HEK293 (cell line): Measurements from ENCODE around the gene CKLF.

ENCODE experiments used
- CTCF ChIA-PET: fragments of 350-600 bp; formaldehyde crosslinking; extraction: SDS; loops from one replicate; lab custom pipeline; 2021; ENCODE audit warnings: antibody characterized with exemption; lab: Yijun Ruan, JAX
- POLR2A ChIA-PET: fragments of 300-600 bp; formaldehyde crosslinking; extraction: SDS; loops from one replicate; lab custom pipeline; 2020; ENCODE audit warnings: antibody characterized with exemption, inconsistent platforms; lab: Yijun Ruan, JAX
- H3K27ac ChIP-seq: fragments of 200-500 bp; sonication (Bioruptor generic); 2 replicates; pipeline ENCODE4 v1.5.1; 2014; ENCODE audit warnings: low read depth, low read length, control low read depth, inconsistent platforms; ENCODE audit errors: extremely low read depth
- H3K36me3 ChIP-seq, 2 experiments: fragments of 200-500 bp in 1 of 2; sonication (Bioruptor generic) in 1 of 2; 1 replicate in 1 of 2; 2 replicates in 1 of 2; pipeline ENCODE4 v1.5.1; 2014 to 2017; ENCODE audit warnings: inconsistent platforms in 2 of 2, low read length in 2 of 2; ENCODE audit not compliant: control insufficient read depth in 2 of 2, insufficient read depth in 1 of 2
- H3K4me1 ChIP-seq: fragments of 200-500 bp; sonication (Bioruptor generic); 2 replicates; pipeline ENCODE4 v1.5.1; 2014; ENCODE audit warnings: mild to moderate bottlenecking, low read length, inconsistent platforms; ENCODE audit not compliant: control insufficient read depth, insufficient read depth
- H3K4me3 ChIP-seq: 2 replicates; pipeline ENCODE4 v1.5.1; 2011; ENCODE audit warnings: low read depth, mild to moderate bottlenecking, control low read depth, low read length, moderate library complexity
- H3K9me3 ChIP-seq: fragments of 200-500 bp; sonication (Bioruptor generic); 2 replicates; pipeline ENCODE4 v1.5.1; 2014; ENCODE audit warnings: low read depth, low read length, inconsistent platforms; ENCODE audit not compliant: control insufficient read depth, insufficient read depth
- ELK4 ChIP-seq: IDR thresholded peaks from 2 replicates; pipeline ENCODE4 v1.6.1; 2011; ENCODE audit warnings: mild to moderate bottlenecking, low read depth, low read length, borderline replicate concordance
- PRDM1 ChIP-seq: fragments of 450-650 bp; formaldehyde crosslinking; IDR thresholded peaks from 2 replicates; pipeline ENCODE4; 2016; ENCODE audit warnings: missing biosample characterization, missing genetic modification characterization
- SCRT1 ChIP-seq: fragments of 450-650 bp; formaldehyde crosslinking; IDR thresholded peaks from 2 replicates; pipeline ENCODE4 v1.5.1; 2016; ENCODE audit warnings: missing biosample characterization, missing genetic modification characterization, borderline replicate concordance
- SP2 ChIP-seq: fragments of 450-650 bp; formaldehyde crosslinking; IDR thresholded peaks from 2 replicates; pipeline ENCODE4 v1.5.1; 2016; ENCODE audit warnings: missing biosample characterization, missing genetic modification characterization
- TRIM28 ChIP-seq: IDR thresholded peaks from 2 replicates; pipeline ENCODE4 v1.6.1; 2011; ENCODE audit warnings: low read length, control low read depth, borderline replicate concordance
- ZNF10 ChIP-seq: fragments of 450-650 bp; formaldehyde crosslinking; IDR thresholded peaks from 2 replicates; pipeline ENCODE4 v1.5.1; 2017; ENCODE audit warnings: missing biosample characterization, missing genetic modification characterization
- ZNF114 ChIP-seq: fragments of 450-650 bp; formaldehyde crosslinking; IDR thresholded peaks from 2 replicates; pipeline ENCODE4 v1.5.0; 2017; ENCODE audit warnings: missing biosample characterization, missing genetic modification characterization
- ZNF280D ChIP-seq: fragments of 450-650 bp; formaldehyde crosslinking; IDR thresholded peaks from 2 replicates; pipeline ENCODE4 v1.5.1; 2016; ENCODE audit warnings: missing biosample characterization, missing genetic modification characterization
- ZNF366 ChIP-seq: fragments of 450-650 bp; formaldehyde crosslinking; conservative IDR thresholded peaks from 2 replicates; pipeline ENCODE4 v1.5.1; 2016; ENCODE audit warnings: missing biosample characterization, missing genetic modification characterization
- ZNF549 ChIP-seq: fragments of 450-650 bp; IDR thresholded peaks from 2 replicates; pipeline ENCODE4 v1.5.1; 2018; ENCODE audit warnings: missing biosample characterization, missing genetic modification characterization, mild to moderate bottlenecking, inconsistent platforms, moderate library complexity
- ZNF560 ChIP-seq: fragments of 450-650 bp; formaldehyde crosslinking; IDR thresholded peaks from 2 replicates; pipeline ENCODE4 v1.5.1; 2017; ENCODE audit warnings: missing biosample characterization, missing genetic modification characterization, borderline replicate concordance
- ZNF660 ChIP-seq: fragments of 450-650 bp; IDR thresholded peaks from 2 replicates; pipeline ENCODE4 v1.5.1; 2018; ENCODE audit warnings: missing biosample characterization, mild to moderate bottlenecking, missing genetic modification characterization
- ZNF777 ChIP-seq: fragments of 450-650 bp; formaldehyde crosslinking; IDR thresholded peaks from 2 replicates; pipeline ENCODE4 v1.5.1; 2017; ENCODE audit warnings: missing biosample characterization, missing genetic modification characterization, borderline replicate concordance
- TF ChIP-seq, protein P1 (sequence below): fragments of 450-650 bp; formaldehyde crosslinking; IDR thresholded peaks from 2 replicates; pipeline ENCODE4 v1.5.1; 2016; ENCODE audit warnings: missing biosample characterization, missing genetic modification characterization
- TF ChIP-seq, protein P2 (sequence below): fragments of 450-650 bp; formaldehyde crosslinking; IDR thresholded peaks from 2 replicates; pipeline ENCODE4 v1.5.1; 2016; ENCODE audit warnings: missing biosample characterization, missing genetic modification characterization
- TF ChIP-seq, protein P3 (sequence below): fragments of 450-650 bp; formaldehyde crosslinking; IDR thresholded peaks from 2 replicates; pipeline ENCODE4 v1.5.1; 2016; ENCODE audit warnings: missing biosample characterization, missing genetic modification characterization

The CKLF gene

GRCh38 chr16:66524601-66525164 lies 27.7 kb upstream of the CKLF start:
- Histone ChIP-seq H3K36me3 (peaks cover 0 to 42% of the 10 kb centered on the region in 2 experiments; a peak in 2 of 3 replicates), H3K27ac (no peak overlapping the region), H3K9me3 (no peaks in the 10 kb centered on the region)
- POLR2A ChIA-PET: no interaction called here
- no peak for TF ChIP-seq ZNF114
- TF ChIP-seq ELK4: no peak
- TF ChIP-seq PRDM1 (tag by site-specific recombination): no peak
- TF ChIP-seq ZNF10 (tag by site-specific recombination): no peak
- TF ChIP-seq, protein P1, sequence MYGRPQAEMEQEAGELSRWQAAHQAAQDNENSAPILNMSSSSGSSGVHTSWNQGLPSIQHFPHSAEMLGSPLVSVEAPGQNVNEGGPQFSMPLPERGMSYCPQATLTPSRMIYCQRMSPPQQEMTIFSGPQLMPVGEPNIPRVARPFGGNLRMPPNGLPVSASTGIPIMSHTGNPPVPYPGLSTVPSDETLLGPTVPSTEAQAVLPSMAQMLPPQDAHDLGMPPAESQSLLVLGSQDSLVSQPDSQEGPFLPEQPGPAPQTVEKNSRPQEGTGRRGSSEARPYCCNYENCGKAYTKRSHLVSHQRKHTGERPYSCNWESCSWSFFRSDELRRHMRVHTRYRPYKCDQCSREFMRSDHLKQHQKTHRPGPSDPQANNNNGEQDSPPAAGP (tag by site-specific recombination): no peak
- no peak for TF ChIP-seq SP2 (tag by site-specific recombination)
- no peak for TF ChIP-seq ZNF549
- TF ChIP-seq, protein P2, sequence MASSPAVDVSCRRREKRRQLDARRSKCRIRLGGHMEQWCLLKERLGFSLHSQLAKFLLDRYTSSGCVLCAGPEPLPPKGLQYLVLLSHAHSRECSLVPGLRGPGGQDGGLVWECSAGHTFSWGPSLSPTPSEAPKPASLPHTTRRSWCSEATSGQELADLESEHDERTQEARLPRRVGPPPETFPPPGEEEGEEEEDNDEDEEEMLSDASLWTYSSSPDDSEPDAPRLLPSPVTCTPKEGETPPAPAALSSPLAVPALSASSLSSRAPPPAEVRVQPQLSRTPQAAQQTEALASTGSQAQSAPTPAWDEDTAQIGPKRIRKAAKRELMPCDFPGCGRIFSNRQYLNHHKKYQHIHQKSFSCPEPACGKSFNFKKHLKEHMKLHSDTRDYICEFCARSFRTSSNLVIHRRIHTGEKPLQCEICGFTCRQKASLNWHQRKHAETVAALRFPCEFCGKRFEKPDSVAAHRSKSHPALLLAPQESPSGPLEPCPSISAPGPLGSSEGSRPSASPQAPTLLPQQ: no peak
- TF ChIP-seq SCRT1 (tag by site-specific recombination): no peak
- no peak for TF ChIP-seq ZNF660 (tag by site-specific recombination)
- no peak for TF ChIP-seq ZNF560 (tag by site-specific recombination)
- TF ChIP-seq ZNF280D (tag by site-specific recombination): no peak
- TF ChIP-seq TRIM28: no peak
- TF ChIP-seq, protein P3, sequence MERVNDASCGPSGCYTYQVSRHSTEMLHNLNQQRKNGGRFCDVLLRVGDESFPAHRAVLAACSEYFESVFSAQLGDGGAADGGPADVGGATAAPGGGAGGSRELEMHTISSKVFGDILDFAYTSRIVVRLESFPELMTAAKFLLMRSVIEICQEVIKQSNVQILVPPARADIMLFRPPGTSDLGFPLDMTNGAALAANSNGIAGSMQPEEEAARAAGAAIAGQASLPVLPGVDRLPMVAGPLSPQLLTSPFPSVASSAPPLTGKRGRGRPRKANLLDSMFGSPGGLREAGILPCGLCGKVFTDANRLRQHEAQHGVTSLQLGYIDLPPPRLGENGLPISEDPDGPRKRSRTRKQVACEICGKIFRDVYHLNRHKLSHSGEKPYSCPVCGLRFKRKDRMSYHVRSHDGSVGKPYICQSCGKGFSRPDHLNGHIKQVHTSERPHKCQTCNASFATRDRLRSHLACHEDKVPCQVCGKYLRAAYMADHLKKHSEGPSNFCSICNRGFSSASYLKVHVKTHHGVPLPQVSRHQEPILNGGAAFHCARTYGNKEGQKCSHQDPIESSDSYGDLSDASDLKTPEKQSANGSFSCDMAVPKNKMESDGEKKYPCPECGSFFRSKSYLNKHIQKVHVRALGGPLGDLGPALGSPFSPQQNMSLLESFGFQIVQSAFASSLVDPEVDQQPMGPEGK (tag by site-specific recombination): no peak
- no peak for TF ChIP-seq ZNF366 (tag by site-specific recombination)
- no peak for TF ChIP-seq ZNF777 (tag by site-specific recombination)
- TF ChIP-seq, all 188 proteins: peak for 0
- Histone ChIP-seq H3K4me3 (no peak overlapping the region), H3K4me1 (peaks cover 4% of the 10 kb centered on the region; the same call in 1 of the 2 replicates)
- CTCF ChIA-PET: no interaction called here
